Stimulated activated CD4-positive, alpha-beta T cell treated with anti-CD3 and anti-CD28 coated beads, Interleukin-15, amount 100 ng/mL, for 48 hours (primary cell): ENCODE measurements around the gene KCND1.

ENCODE experiments used
- DNase-seq, 2 donors: peaks; one replicate each; pipeline ENCODE4 v3.0.0-alpha.2; 2020; ENCODE audit warnings: low read depth in 2 of 2

KCND1 gene

GRCh38 chrX:48974574-48974973 is 2.9 kb upstream of the KCND1 start:
- no peak for DNase-seq

GRCh38 chrX:48974033-48974432 is 2.4 kb upstream of the KCND1 start:
- no peak for DNase-seq

GRCh38 chrX:48972220-48973164 is 848 bp upstream of the KCND1 start:
- DNase-seq: no peak

- DNase-seq: no peak
These were observed 2.2 kb downstream of the KCND1 start for GRCh38 chrX:48969471-48969870.

- no peak for DNase-seq
These were observed 3.3 kb downstream of the KCND1 start for GRCh38 chrX:48968377-48968776.

- DNase-seq: no peak
These were observed 4.7 kb downstream of the KCND1 start for GRCh38 chrX:48966796-48967579.

GRCh38 chrX:48965959-48966358 is 5.7 kb downstream of the KCND1 start:
- DNase-seq: no peak

- no peak for DNase-seq
These were observed 10.0 kb downstream of the KCND1 start for GRCh38 chrX:48961585-48962091.

- no peak for DNase-seq
These were observed 11.4 kb downstream of the KCND1 start for GRCh38 chrX:48960291-48960690.

- DNase-seq: no peak
These were observed 13.0 kb downstream of the KCND1 start for GRCh38 chrX:48958635-48959094.

GRCh38 chrX:48957827-48958634 is 13.6 kb downstream of the KCND1 start:
- peak; percentile 88 to 90 for DNase-seq

- DNase-seq: peak; percentile 58 to 60
These were observed 14.2 kb downstream of the KCND1 start, which contains the start of gene OTUD5 for GRCh38 chrX:48957477-48957826. Gene OTUD5 (minus strand): TSS chrX:48957607. CDS start chrX:48957570, 37 bp downstream.

GRCh38 chrX:48956728-48957414 is 14.8 kb downstream of the KCND1 start:
- no peak for DNase-seq

GRCh38 chrX:48948589-48948988 is 23.1 kb downstream of the KCND1 start:
- no peak for DNase-seq

- no peak for DNase-seq
These were observed 25.9 kb downstream of the KCND1 start for GRCh38 chrX:48945517-48946348.

- no peak for DNase-seq
These were observed 28.7 kb downstream of the KCND1 start for GRCh38 chrX:48942895-48943294.

- DNase-seq: no peak
These were observed 31.2 kb downstream of the KCND1 start for GRCh38 chrX:48940404-48940955.

GRCh38 chrX:48939524-48940228 is 32.0 kb downstream of the KCND1 start:
- DNase-seq: no peak
